ENCODE data around the gene CDH4.

Gene CDH4

GRCh38 chr20:61295249-61295648, 43.2 kb downstream of the CDH4 start:
- TF ChIP-seq SPI1 (IDR thresholded peaks at IDR 0.05; ENCODE audit: borderline replicate concordance, low read depth) (no peak), GABPA (IDR thresholded peaks at IDR 0.05; ENCODE audit: low read depth) (no peak), CTCF (IDR thresholded peaks at IDR 0.05; ENCODE audit: insufficient read depth, low read length) (no peak), REST (IDR thresholded peaks at IDR 0.05; ENCODE audit: insufficient replicate concordance, low read depth) (no peak), POLR2AphosphoS5 (IDR thresholded peaks at IDR 0.05; ENCODE audit: low read depth) (no peak)
- H3K27ac ChIP-seq (replicated peaks): no peak overlapping the region
- no peak for DNase-seq (ENCODE audit: low read depth in 1 of 2, low spot score in 1 of 2)
- H3K27me3 ChIP-seq (ENCODE audit: insufficient read depth, poor library complexity, severe bottlenecking): no peaks in the 10 kb centered on the region
- H3K4me3 ChIP-seq (replicated peaks; ENCODE audit: insufficient read depth, low read length): no peak overlapping the region

- H3K4me3 ChIP-seq (replicated peaks; ENCODE audit: insufficient read depth, low read length): no peak overlapping the region
- TF ChIP-seq REST (IDR thresholded peaks at IDR 0.05; ENCODE audit: insufficient replicate concordance, low read depth): no peak
- no peak for TF ChIP-seq SPI1 (IDR thresholded peaks at IDR 0.05; ENCODE audit: borderline replicate concordance, low read depth)
- TF ChIP-seq CTCF (IDR thresholded peaks at IDR 0.05; ENCODE audit: insufficient read depth, low read length): no peak
- no peak for TF ChIP-seq POLR2AphosphoS5 (IDR thresholded peaks at IDR 0.05; ENCODE audit: low read depth)
- TF ChIP-seq GABPA (IDR thresholded peaks at IDR 0.05; ENCODE audit: low read depth): no peak
- no peaks in the 10 kb centered on the region for H3K27me3 ChIP-seq (ENCODE audit: insufficient read depth, poor library complexity, severe bottlenecking)
- no peak for DNase-seq (ENCODE audit: low read depth in 1 of 2, low spot score in 1 of 2)
- H3K27ac ChIP-seq (replicated peaks): no peak overlapping the region
These were observed 43.9 kb downstream of the CDH4 start for GRCh38 chr20:61295682-61296628.

GRCh38 chr20:61296629-61297019, 44.6 kb downstream of the CDH4 start:
- Histone ChIP-seq H3K4me3 (replicated peaks; ENCODE audit: insufficient read depth, low read length) (no peak overlapping the region), H3K27me3 (ENCODE audit: insufficient read depth, poor library complexity, severe bottlenecking) (no peaks in the 10 kb centered on the region), H3K27ac (replicated peaks) (no peak overlapping the region)
- no peak for TF ChIP-seq REST (IDR thresholded peaks at IDR 0.05; ENCODE audit: insufficient replicate concordance, low read depth)
- no peak for TF ChIP-seq CTCF (IDR thresholded peaks at IDR 0.05; ENCODE audit: insufficient read depth, low read length)
- TF ChIP-seq SPI1 (IDR thresholded peaks at IDR 0.05; ENCODE audit: borderline replicate concordance, low read depth): no peak
- no peak for TF ChIP-seq POLR2AphosphoS5 (IDR thresholded peaks at IDR 0.05; ENCODE audit: low read depth)
- TF ChIP-seq GABPA (IDR thresholded peaks at IDR 0.05; ENCODE audit: low read depth): no peak
- DNase-seq (ENCODE audit: low read depth in 1 of 2, low spot score in 1 of 2): no peak
